Epithelial cell of esophagus (primary cell): ENCODE results near the gene EEF1G.
A peak's percentile ranks its signal among the peaks of the same experiment; 100 is the strongest.
"Not testable (repeated sequence)": the region's sequence is repeated elsewhere in the genome, so short reads cannot be mapped to it uniquely, and the experiment has no call there.

Source experiments
- DNase-seq: peaks from one replicate; pipeline ENCODE4 v3.0.0; 2010; ENCODE audit warnings: low read depth
- H3K4me3 ChIP-seq: 2 replicates; pipeline ENCODE4 v1.5.1; 2011; ENCODE audit warnings: mild to moderate bottlenecking, low read length, control low read depth
- TF ChIP-seq, protein P1 (sequence below): IDR thresholded peaks from 2 replicates; pipeline ENCODE4 v1.5.1; 2011; ENCODE audit warnings: low read depth, mild to moderate bottlenecking, low read length, control low read depth, inconsistent platforms; ENCODE audit not compliant: insufficient read depth; ENCODE audit errors: missing control alignments

The EEF1G gene

DNA sequence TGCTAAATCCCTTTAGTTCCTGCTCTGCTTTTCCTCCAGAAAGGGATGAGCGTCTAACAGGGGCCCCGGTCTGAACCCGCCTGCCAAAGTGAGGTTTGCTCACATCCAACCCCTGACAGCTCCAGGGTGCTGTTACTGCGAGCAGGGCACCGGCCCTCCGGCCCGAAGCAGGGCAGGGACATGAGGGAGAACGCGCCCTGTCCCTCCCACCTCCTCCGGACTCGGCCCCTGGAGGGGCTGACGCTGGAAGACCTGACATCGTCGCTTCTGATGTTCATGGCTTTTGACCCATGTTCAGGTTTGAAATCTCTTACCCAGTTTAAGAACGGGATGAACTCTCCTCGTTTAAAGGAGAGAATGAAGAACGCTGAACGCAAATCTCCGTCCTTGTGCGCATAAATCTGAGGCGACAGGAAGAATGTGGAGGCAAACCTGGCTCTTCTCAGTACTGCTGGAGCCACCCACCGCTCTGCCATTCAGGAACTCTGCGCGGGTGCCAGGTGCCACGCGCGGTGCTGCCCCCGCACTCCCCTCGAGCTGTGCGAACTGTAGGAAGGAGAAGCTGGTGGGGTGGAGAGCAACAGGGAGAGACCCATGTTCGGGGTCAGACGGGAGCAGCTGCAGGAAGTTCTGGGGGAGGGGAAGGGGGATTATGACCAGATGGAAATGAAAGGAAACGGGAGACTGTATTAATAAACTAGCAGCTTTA lies 826 bp upstream of the EEF1G start:
- H3K4me3 ChIP-seq: peak overlapping the region; percentile 99
- no peak for DNase-seq
- TF ChIP-seq, protein P1, sequence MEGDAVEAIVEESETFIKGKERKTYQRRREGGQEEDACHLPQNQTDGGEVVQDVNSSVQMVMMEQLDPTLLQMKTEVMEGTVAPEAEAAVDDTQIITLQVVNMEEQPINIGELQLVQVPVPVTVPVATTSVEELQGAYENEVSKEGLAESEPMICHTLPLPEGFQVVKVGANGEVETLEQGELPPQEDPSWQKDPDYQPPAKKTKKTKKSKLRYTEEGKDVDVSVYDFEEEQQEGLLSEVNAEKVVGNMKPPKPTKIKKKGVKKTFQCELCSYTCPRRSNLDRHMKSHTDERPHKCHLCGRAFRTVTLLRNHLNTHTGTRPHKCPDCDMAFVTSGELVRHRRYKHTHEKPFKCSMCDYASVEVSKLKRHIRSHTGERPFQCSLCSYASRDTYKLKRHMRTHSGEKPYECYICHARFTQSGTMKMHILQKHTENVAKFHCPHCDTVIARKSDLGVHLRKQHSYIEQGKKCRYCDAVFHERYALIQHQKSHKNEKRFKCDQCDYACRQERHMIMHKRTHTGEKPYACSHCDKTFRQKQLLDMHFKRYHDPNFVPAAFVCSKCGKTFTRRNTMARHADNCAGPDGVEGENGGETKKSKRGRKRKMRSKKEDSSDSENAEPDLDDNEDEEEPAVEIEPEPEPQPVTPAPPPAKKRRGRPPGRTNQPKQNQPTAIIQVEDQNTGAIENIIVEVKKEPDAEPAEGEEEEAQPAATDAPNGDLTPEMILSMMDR: no peak

DNA sequence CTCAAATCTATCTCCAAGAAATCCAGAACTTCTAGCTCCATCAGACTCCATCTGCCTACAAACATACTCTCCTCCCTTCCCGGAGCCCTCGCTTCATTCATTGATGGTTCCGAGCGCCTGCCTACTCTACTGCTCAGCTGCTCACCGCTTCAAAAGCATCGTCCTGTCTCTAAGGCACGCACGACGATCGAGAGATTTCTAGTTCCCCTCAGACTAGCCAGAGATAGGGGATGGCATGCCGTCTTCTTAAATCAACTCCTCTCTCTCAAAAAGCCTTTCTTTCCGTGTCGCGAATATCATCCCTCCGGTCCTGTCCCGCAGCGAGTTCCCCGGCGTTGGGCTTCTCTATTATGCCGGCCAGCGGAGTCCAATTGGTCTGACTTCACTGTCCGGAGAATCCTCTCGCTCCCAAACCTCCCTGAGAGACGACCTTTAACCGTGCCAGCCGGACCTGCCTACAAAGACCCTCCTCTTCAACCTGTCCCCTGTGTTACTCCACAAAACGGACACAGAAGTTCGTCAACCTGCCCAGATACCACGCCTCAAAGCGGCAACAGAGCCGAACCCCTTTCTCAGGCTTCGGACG lies 592 bp downstream of the EEF1G start:
- peak overlapping the region; percentile 99 for H3K4me3 ChIP-seq
- TF ChIP-seq, protein P1: no peak
- DNase-seq: no peak

DNA sequence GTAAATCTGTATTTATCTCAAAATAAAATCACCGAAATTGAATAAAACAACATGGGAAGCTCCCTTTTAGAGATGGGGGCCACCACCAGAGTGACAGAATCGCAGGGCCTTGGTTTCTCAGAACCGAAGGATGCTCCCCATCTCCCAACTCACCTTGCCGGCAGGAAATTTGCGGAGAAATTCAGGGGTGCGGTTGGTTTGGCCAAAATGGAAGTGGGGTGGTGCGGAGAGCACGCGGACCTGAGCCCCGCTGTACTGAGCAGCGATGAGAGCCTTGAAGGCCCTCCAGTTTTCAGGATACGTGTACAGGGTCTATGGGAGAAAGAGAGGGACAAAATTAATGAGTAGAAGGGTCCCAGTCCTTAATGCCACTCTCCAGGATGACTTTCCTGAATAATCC lies 1.3 kb downstream of the EEF1G start:
- H3K4me3 ChIP-seq: peak overlapping the region; percentile 99
- TF ChIP-seq, protein P1: no peak
- no peak for DNase-seq

DNA sequence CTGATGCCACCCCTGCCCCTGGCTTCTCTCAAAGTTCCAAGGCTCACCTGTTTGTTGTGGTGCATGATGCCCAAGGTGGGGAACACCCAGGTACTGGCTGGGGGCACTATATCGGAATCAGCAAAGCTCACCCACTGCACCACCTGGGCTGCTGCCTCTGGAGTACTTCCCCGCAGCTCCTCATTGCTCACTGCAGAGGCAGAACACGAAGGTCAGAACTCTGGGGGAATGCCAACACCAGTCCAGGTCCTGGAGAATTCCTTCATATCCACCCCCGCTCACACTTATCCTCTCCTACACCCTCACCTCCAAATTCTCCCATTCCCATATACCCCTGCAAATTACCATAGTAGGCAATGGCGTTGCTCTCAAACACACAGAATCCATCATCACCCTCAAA lies 2.2 kb downstream of the EEF1G start:
- DNase-seq, H3K4me3 ChIP-seq: not testable (repeated sequence)

DNA sequence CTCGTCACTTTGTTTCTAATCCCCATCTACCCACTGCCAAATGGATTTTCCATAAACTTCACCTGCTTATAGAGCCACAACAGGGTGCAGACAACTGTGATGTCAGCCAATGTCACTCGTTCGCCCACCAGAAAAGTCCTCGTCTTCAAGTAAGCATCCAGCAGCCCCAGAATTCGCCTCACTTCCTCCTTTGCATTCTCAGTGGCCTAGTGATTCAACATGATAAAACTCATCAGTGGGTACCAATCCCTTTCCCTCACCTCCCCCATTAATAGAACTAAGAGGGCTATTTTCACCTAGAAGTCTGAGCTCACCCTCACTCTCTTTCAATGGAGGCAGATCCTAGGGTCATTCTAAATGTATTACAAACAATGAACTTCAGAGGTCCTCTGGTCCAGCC lies 2.8 kb downstream of the EEF1G start:
- not testable (repeated sequence) for H3K4me3 ChIP-seq, DNase-seq

DNA sequence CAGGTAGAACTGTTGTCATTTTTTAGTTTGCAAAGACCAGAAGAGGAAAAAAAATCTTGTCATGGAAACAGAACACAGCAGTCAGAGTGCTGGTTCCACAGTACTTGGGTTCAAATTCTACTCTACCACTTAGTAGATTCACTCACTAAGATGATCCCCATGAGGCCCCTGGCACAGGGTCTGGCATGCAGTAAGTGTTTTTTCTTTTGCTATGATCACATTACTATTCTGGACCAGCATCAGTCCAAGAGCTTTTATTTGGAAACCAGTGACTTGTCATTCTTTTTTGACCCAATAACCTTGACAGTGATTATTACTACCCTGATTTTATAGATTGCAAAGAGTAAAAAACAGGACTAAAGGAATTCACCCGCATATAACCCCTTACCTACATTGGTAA lies 4.1 kb downstream of the EEF1G start:
- H3K4me3 ChIP-seq: no peak overlapping the region
- TF ChIP-seq, protein P1: no peak
- no peak for DNase-seq

DNA sequence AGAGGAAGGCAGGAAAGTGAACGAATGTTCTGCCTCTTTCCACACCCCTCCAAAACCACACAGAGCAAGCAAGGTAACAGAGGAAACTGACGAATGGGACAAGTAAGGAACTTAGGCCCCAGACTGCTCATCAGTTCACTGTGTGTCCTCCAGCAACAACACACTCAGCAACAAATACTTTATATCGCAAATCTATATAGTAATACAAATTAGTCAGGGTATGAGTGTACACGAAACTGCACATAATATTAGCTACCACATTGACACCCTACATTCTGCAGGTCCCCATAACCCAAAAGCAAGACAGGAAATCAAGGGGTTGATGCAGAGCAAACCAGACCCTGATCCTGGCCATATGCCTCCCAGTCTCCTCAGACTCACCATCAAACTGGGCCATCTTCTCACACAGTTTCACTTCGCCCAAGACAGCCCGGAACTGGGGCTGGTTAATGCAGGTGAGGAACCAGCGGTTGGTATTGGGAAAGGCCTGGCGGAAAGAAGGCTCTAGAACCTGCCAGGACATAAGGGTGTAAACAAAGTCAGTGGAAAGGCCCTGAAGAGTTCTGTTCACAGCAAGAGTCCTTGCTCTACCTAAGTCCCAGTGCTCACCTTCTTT lies 6.6 kb downstream of the EEF1G start:
- H3K4me3 ChIP-seq: no peak overlapping the region
- TF ChIP-seq, protein P1: no peak
- DNase-seq: no peak

DNA sequence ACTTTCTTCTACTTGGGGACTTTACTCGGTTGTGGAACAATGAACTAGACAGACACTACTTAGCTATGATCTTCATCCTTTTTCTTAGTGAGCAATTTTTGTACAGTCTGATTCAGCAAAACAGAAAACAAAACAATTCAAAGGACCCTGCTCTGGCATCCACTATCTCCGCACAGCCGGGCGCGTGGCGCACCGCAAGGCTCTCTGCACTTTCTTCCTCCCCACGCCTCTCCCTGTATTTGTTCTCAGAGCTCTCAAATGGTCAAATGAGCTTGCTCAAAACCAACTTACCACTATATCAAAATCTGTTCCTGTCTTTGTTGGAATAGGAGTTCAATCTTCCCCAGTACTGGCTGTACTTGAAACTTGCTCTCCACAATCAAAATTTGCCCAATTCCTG lies 7.4 kb downstream of the EEF1G start:
- no peak for DNase-seq
- TF ChIP-seq, protein P1: no peak
- H3K4me3 ChIP-seq: no peak overlapping the region
